Ovary (tissue), 3 donors: ENCODE measurements around the gene S100A14.

Source experiments
- CTCF ChIP-seq, 3 donors: fragments of 450-650 bp in 2 of 3; fragments of 200-600 bp in 1 of 3; IDR thresholded peaks; one replicate each; pipeline versions ENCODE4 v1.5.1 to v1.8.0; 2016 to 2022; ENCODE audit warnings: antibody characterized with exemption in 3 of 3, mild to moderate bottlenecking in 1 of 3
- EP300 ChIP-seq: sonication (generic); formaldehyde crosslinking; IDR thresholded peaks from one replicate; pipeline ENCODE4 v1.6.1; 2017; ENCODE audit warnings: antibody characterized with exemption
- POLR2A ChIP-seq: fragments of 450-650 bp; IDR thresholded peaks from one replicate; pipeline ENCODE4 v1.6.1; 2017; ENCODE audit warnings: antibody characterized with exemption, mild to moderate bottlenecking, moderate library complexity
- donor health status: DM: no; HTN: no; CAD: no.

DNA sequence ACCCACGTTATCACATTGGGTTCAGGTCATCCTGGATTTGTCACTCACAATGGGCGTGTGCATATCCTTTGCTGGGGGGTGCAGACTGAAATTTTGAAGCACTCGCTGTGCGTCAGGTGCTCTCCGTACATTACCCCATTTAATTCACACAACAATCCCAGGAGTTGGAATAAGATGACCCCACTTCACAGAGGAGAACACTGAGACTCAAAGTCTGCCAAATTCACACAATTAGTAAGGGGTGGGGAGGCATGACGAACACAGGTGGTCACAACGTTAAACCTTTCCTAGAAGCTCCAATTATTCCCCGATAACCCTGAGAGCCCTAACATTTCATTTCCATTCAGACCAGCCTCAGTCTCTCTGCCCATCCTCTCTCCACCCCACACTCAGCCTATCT is 46.7 kb downstream of the S100A14 start:
- TF ChIP-seq POLR2A = no peak
- TF ChIP-seq CTCF (IDR thresholded peaks at IDR 0.05) = no peak
- TF ChIP-seq EP300 = no peak
